ENCODE results near the gene EN2.
A peak's percentile ranks its signal among the peaks of the same experiment; 100 is the strongest.

Gene EN2

GRCh38 chr7:155488483-155489127 is 30.7 kb downstream of the EN2 start:
- DNase-seq = no peak

GRCh38 chr7:155489158-155489840 is 31.4 kb downstream of the EN2 start:
- DNase-seq = no peak

GRCh38 chr7:155489862-155490696 is 32.1 kb downstream of the EN2 start:
- DNase-seq = no peak

GRCh38 chr7:155490697-155491628 is 33.0 kb downstream of the EN2 start:
- DNase-seq = peak; percentile 52

- no peak for DNase-seq
These were observed 33.9 kb downstream of the EN2 start for GRCh38 chr7:155491812-155492211.

- DNase-seq = no peak
These were observed 36.0 kb downstream of the EN2 start for GRCh38 chr7:155493744-155494538.

- no peak for DNase-seq
These were observed 36.6 kb downstream of the EN2 start for GRCh38 chr7:155494551-155494950.

GRCh38 chr7:155495440-155496248 is 37.7 kb downstream of the EN2 start:
- DNase-seq = no peak

GRCh38 chr7:155496267-155497005 is 38.5 kb downstream of the EN2 start:
- no peak for DNase-seq

GRCh38 chr7:155497149-155497901 is 39.4 kb downstream of the EN2 start:
- no peak for DNase-seq

GRCh38 chr7:155505422-155505793 is 47.5 kb downstream of the EN2 start:
- DNase-seq = no peak

- no peak for DNase-seq
These were observed 49.0 kb downstream of the EN2 start for GRCh38 chr7:155506854-155507337.

GRCh38 chr7:155507576-155507975 is 49.6 kb downstream of the EN2 start:
- no peak for DNase-seq

GRCh38 chr7:155508376-155509358 is 50.7 kb downstream of the EN2 start:
- no peak for DNase-seq

GRCh38 chr7:155509359-155509724 is 51.4 kb downstream of the EN2 start:
- DNase-seq = no peak

GRCh38 chr7:155509725-155510551 is 52.0 kb downstream of the EN2 start:
- no peak for DNase-seq
